Panc1 (cell line): Measurements from ENCODE around the gene CLIP1. TPM values are rescaled to one million over a fixed set of nuclear protein-coding genes. Genes with fewer than 3 reads are reported as not detected.

Source experiments
- ATAC-seq: fragments of 200-7000 bp; cut with Tn5 transposase; 2 replicates; pipeline ENCODE4 v1.9.1; 2020; ENCODE audit warnings: mild to moderate bottlenecking, moderate library complexity
- BruUV-seq: library from RNA; stranded (reverse); fragments of 400-500 nt; replicated peaks from 2 replicates; lab custom pipeline; 2021; lab: Mats Ljungman, UMichigan
- CTCF ChIA-PET: fragments of 300-600 bp; sonication (Branson Sonifier 250); formaldehyde crosslinking; loops from one replicate; lab custom pipeline; 2022; ENCODE audit warnings: antibody characterized with exemption; lab: Charles Lee
- POLR2A ChIA-PET: fragments of 300-600 bp; sonication (Branson Sonifier 250); formaldehyde crosslinking; loops from one replicate; lab custom pipeline; 2022; ENCODE audit warnings: antibody characterized with exemption; lab: Charles Lee
- DNase-seq: peaks from one replicate; pipeline ENCODE4 v3.0.0-alpha.2; 2010; ENCODE audit warnings: low read depth, low spot score
- H3K27ac ChIP-seq: 2 replicates; pipeline ENCODE4 v1.5.1; 2011; ENCODE audit warnings: mild to moderate bottlenecking, low read length, inconsistent platforms
- H3K27me3 ChIP-seq: fragments of 200-500 bp; sonication (Bioruptor generic); 2 replicates; pipeline ENCODE4 v1.6.0; 2014; ENCODE audit warnings: low read length, inconsistent platforms; ENCODE audit not compliant: control insufficient read depth, insufficient read depth
- H3K36me3 ChIP-seq: fragments of 200-500 bp; sonication (Bioruptor generic); 2 replicates; pipeline ENCODE4 v1.5.1; 2014; ENCODE audit warnings: inconsistent platforms, mild to moderate bottlenecking, low read length, moderate library complexity; ENCODE audit not compliant: control insufficient read depth, insufficient read depth
- H3K4me1 ChIP-seq: 2 replicates; pipeline ENCODE4 v1.5.1; 2011; ENCODE audit warnings: inconsistent platforms, mild to moderate bottlenecking, low read length, moderate library complexity; ENCODE audit not compliant: control insufficient read depth, insufficient read depth
- H3K4me3 ChIP-seq, 2 experiments: 2 replicates each; pipeline ENCODE4 v1.5.1; 2011 to 2012; ENCODE audit warnings: low read depth in 2 of 2, low read length in 2 of 2, mild to moderate bottlenecking in 2 of 2, inconsistent platforms in 1 of 2, moderate library complexity in 1 of 2
- H3K9me3 ChIP-seq: fragments of 200-500 bp; sonication (Bioruptor generic); 2 replicates; pipeline ENCODE4 v1.5.1; 2014; ENCODE audit warnings: low read depth, mild to moderate bottlenecking, inconsistent platforms, low read length, moderate library complexity; ENCODE audit not compliant: control insufficient read depth, insufficient read depth
- CTCF ChIP-seq: fragments of 450-650 bp; IDR thresholded peaks from 2 replicates; pipeline ENCODE4 v1.5.1; 2017; ENCODE audit warnings: mild to moderate bottlenecking
- POLR2AphosphoS5 ChIP-seq: IDR thresholded peaks from 2 replicates; pipeline ENCODE4 v1.6.1; 2012; ENCODE audit warnings: mild to moderate bottlenecking, low read depth, low read length, moderate library complexity
- REST ChIP-seq, 2 experiments: IDR thresholded peaks; 2 replicates each; pipeline ENCODE4 v1.6.1; 2011 to 2012; ENCODE audit warnings: low read depth in 2 of 2, control low read depth in 1 of 2, low read length in 1 of 2, mild to moderate bottlenecking in 1 of 2, moderate library complexity in 1 of 2; ENCODE audit not compliant: insufficient read depth in 1 of 2
- SIN3A ChIP-seq: IDR thresholded peaks from 2 replicates; pipeline ENCODE4 v1.6.1; 2012; ENCODE audit warnings: low read depth, mild to moderate bottlenecking, low read length, moderate library complexity, borderline replicate concordance; ENCODE audit not compliant: insufficient read depth
- TCF7L2 ChIP-seq: IDR thresholded peaks from 2 replicates; pipeline ENCODE4 v1.6.1; 2011; ENCODE audit warnings: mild to moderate bottlenecking, low read depth, low read length, inconsistent platforms
- in situ Hi-C: cut with HindIII; loops from 2 replicates; pipeline ENCODE4 v1.10.0; 2016; ENCODE audit warnings: low sequenced_read_pairs, low pct_unique_long_range_greater_than_20kb
- intact Hi-C: fragments of 100-400 bp; cut with micrococcal nuclease; formaldehyde crosslinking; loops from one replicate; pipeline ENCODE4 v1.10.0; 2022; ENCODE audit not compliant: unreplicated experiment
- total RNA-seq: library from RNA; stranded (reverse); gene quantifications from one replicate; pipeline ENCODE4 v1.2.1, GENCODE V29; 2021; ENCODE audit not compliant: unreplicated experiment

Gene CLIP1
- total RNA-seq, 1 experiment from 2014 or later = 117 TPM

GRCh38 chr12:122406701-122407164 lies 15.7 kb downstream of the CLIP1 start:
- intact Hi-C loops = no loop called here
- TSS peak; percentile 20 for BruUV-seq

GRCh38 chr12:122403831-122404230 lies 18.6 kb downstream of the CLIP1 start:
- intact Hi-C loops (no loop called here), in situ Hi-C loops (no loop called here)
- H3K4me1 ChIP-seq = peaks cover 71% of the 10 kb centered on the region
- no peaks in the 10 kb centered on the region for H3K36me3 ChIP-seq
- ChIA-PET CTCF (no interaction called here), POLR2A (interaction anchor here (1.3 kb wide), 1 partner anchor 13 kb away, joined by 4 read pairs; no protein-coding TSS in a partner anchor)
- H3K27me3 ChIP-seq = no peaks in the 10 kb centered on the region
- no peaks in the 10 kb centered on the region for H3K9me3 ChIP-seq
- BruUV-seq = no TSS peak
- no peak overlapping the region for H3K4me3 ChIP-seq
- TF ChIP-seq REST (IDR thresholded peaks at IDR 0.05; ENCODE audit: insufficient read depth in 1 of 2, low read depth in 2 of 2, low read length in 1 of 2) = no peak
- no peak for TF ChIP-seq CTCF
- TF ChIP-seq TCF7L2 = no peak
- no peak for TF ChIP-seq POLR2AphosphoS5
- TF ChIP-seq SIN3A = no peak
- H3K27ac ChIP-seq = peak overlapping the region; percentile 99
- no peak for DNase-seq
- ATAC-seq = no peak

More at GRCh38 chr12:122406701-122407164, 15.7 kb downstream of the CLIP1 start:
- ChIA-PET POLR2A (interaction anchor here (1.0 kb wide), 1 partner anchor 94 kb away, joined by 3 read pairs; the partner anchor contains the start of gene ZCCHC8), CTCF (interaction anchor here (0.6 to 0.7 kb wide), 2 partner anchors 22 to 50 kb away, joined by 6 to 10 read pairs; no protein-coding TSS in a partner anchor)
- ATAC-seq (no peak), DNase-seq (no peak)
- Histone ChIP-seq H3K36me3 (no peaks in the 10 kb centered on the region), H3K9me3 (no peaks in the 10 kb centered on the region), H3K27me3 (no peaks in the 10 kb centered on the region), H3K4me1 (peaks cover 48% of the 10 kb centered on the region), H3K4me3 (no peak overlapping the region), H3K27ac (peak overlapping the region; percentile 90)
- no peak for TF ChIP-seq POLR2AphosphoS5
- no peak for TF ChIP-seq CTCF
- TF ChIP-seq TCF7L2 = no peak
- TF ChIP-seq SIN3A = no peak
- in situ Hi-C loops = no loop called here
